GM18951 (cell line): ENCODE data around the gene DCDC2B.

Experiments used
- POLR2A ChIP-seq: IDR thresholded peaks from 4 replicates; pipeline ENCODE4 v1.6.1; 2011; ENCODE audit warnings: mild to moderate bottlenecking; ENCODE audit not compliant: insufficient read length, insufficient read depth; ENCODE audit errors: extremely low read depth
- in situ Hi-C: fragments of 300-500 bp; cut with MboI; formaldehyde crosslinking; loops from one replicate; pipeline ENCODE4 v1.12.0; 2022; ENCODE audit warnings: low sequenced_read_pairs, mixed read lengths, inconsistent platforms; ENCODE audit not compliant: unreplicated experiment

The DCDC2B gene

DNA sequence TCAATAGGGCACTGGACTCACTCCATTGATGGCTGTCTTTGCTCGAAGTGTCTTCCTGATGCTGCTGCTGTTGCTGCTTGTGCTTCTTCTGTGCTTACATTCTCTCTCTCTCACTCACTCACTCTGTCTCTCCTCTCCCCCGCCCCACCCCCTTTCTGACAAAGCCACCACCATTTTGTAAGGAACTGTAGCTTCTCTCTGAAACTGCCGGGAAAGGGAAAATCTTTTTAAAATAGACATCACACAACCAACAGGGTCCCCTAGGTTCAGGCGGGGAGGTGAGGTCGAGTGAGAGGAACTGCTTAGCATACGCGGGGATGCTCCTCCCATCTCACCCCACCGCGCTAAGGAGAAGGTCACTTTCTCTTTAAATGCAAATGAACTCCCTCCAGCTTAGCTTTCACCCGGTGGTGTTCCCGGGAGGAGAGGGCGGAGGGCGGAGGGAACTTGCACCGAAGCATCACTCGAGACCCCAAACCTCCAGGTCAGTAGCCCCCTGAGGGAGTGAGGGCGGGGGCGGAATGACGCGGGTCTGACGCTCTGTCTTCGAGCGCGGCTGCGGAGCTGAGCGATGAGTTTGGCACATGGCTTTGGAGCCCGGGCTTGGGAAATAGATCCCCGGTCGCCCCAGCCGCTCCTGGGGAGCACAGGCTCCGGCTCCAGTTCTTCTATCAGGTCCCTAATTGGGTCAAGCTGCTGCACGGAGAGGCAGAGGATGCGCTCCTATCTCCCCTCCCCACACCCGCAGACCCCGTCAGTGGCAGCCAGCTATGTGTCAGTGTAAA, 8.5 kb upstream of the DCDC2B start, which contains the start of gene CCDC28B:
Gene CCDC28B, plus strand, starts transcription at position 370 of the 785 bp plus-strand sequence. CDS start 1,341 bp downstream, outside the sequence.
- TF ChIP-seq POLR2A: peak; percentile 23
- in situ Hi-C loops: no loop called here

DNA sequence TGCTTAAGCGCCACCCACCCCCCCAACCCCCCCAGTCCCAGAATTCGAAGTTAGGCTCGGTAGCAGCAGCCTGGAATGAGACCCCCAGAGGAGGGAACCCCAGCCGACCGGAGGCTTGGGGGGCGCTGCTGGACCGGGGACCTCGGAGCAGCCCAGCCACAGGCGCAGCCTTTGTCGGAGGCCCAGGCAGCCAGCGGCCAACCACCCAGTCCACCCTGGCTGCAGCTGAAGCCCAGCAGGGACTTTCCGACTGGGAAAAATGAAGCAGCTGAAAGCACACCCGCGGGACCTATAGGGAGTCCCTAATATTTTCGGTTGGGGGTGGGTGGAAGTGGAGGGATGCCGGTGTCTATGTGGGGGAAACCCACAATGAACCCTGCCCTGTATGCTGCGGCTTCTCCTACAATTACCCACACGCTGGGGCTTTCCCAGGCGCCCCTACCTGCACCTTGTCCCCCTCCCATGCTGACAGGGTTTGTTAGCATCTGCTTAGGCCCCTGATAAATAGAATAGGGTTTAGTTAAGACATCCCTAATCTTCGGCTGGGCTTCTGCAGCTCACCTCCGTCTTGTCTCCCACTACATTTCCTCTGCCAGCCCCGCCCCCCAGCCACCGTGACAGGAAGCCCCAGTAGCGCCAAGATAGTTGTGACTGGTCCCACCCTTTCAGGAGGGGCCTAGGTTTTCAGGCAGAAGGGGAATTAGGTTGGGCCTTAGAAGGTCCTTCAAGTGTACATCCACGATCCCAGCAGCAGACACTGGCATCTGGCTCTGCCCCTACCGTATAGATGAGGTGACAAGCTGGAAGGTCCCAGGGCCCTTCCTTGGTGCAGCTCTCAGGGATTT, 7.7 kb upstream of the DCDC2B start:
- peak; percentile 26 for TF ChIP-seq POLR2A
- in situ Hi-C loops: no loop called here

DNA sequence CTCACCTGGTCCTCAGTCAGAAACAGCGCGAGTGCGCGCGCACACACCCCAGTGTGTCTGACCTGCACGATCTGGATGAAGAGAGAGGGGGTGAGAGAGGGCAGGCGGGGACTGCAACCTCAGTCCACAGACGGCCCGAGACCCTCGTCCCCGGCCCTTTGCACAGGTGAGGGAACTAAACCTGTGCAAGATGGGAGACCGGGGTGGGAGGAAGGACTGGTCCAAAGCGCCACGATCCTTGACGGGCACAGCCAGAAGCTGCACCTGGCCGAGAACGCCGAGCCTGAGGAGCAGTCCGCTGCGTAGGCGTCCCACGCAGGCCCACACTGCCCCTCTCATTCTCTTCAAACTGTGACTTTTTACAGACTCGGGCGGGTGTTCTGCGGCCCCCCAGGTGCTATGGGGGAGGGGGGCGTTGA, 3.9 kb upstream of the DCDC2B start:
- in situ Hi-C loops: no loop called here
- no peak for TF ChIP-seq POLR2A

DNA sequence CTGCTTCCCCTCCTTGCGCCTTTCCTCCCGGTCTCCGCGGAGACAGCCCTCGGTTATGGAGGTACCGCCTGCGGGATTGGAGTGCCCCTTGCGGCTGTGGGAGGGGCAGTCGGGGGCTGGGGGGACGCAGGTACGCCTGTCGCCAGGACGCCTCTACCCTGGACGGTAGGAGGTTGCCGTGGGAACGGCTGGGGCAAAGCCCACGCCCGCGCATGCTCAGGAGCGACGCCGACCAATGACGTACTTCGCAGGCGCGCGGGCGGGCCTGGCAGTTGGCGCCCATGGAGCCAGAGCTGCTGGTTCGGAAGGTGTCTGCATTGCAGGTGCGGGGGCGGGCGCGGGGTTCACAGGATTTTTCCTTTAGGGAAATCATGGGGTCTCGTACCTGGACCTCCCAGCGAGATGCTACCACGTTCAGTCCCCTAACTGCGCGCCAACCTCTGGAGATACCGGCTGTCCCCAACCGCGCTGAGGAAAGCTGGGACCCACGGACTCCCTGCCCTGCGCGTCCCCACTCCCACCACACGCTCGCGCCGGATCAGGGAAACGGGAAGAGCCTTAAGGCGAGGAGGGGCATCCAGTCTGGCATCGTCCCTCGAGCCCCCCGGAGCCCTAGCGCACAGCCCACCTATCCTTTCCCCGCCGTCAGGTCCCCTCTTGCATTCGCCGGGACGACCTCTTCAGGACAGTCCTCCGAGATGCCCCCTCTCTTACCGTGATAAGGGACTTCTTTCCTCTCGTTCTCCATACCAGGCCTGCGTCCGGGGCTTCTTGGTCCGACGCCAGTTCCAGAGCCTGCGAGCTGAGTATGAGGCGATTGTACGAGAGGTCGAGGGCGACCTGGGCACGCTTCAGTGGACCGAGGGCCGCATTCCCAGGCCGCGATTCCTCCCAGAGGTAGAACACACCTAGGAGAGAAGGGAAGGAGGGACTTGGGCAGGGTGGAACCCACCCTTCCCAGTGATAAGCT, 3.2 kb upstream of the DCDC2B start, which contains the start of gene IQCC:
Gene IQCC, plus strand, starts transcription at position 271 of the 970 bp plus-strand sequence. Its CDS starts 11 bp downstream, at position 282.
- peak; percentile 85 for TF ChIP-seq POLR2A

DNA sequence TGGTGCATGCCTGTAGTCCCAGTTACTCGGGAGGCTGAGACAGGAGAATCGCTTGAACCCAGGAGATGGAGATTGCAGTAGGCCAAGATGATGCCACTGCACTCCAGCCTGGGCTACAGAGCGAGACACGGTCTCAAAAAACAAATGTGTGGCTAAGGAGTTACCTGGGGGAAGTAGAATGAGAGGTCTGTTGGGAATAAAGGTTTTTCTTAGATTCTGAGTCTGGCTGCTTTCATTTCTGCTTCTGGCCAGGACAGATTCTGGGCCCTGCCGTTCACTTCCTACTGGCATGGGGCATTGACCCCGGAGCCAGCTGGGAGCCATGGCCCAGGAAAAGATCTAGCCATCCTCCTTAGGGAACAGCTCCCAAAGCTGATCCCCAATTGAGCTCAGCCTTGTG, 420 bp upstream of the DCDC2B start:
- peak; percentile 13 for TF ChIP-seq POLR2A
- in situ Hi-C loops: no loop called here

More for the DNA sequence above, 3.2 kb upstream of the DCDC2B start, which contains the start of gene IQCC:
- in situ Hi-C loops: no loop called here

DNA sequence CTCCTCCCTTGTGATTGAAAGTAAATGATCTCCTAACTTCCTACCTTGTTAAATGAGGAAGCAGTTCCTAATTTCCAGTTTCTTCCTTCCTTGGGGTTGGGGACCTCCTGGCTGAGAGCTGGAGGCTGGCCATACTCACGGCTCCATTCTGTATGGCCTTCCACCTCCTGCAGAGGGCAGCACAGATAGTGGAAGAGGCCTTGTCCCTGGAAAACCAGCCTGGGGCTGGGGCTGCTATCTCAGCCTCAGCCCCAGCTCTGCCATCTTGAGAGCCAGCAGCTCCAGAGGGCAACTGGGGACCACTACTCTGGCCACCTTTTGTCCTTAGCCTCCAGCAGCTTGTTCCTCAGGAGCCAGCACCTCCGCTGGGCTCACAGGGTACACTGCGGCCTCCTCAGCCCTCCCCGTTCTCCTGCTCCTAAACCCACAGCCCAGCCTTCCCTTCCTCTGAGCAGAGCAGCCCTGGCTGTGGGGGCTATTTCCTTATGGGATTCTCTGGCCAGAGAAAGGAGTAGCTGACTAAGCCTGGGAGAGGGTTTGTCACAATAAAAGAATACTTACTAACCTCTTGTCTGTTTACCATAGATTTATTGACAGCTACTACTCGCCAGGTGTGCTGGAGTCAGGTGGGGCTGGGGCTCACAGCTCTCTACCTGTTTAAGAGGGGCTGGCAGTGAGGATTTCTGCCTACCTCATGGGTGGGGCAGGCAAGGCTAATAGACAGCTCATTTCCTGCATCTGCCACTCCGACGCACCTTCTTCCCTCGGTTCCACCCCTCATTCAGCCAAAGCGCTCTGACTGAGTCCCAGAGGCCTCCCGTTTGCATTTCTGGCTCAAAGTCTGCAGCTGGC, 7.0 kb downstream of the DCDC2B start:
- TF ChIP-seq POLR2A: no peak
- in situ Hi-C loops: no loop called here

DNA sequence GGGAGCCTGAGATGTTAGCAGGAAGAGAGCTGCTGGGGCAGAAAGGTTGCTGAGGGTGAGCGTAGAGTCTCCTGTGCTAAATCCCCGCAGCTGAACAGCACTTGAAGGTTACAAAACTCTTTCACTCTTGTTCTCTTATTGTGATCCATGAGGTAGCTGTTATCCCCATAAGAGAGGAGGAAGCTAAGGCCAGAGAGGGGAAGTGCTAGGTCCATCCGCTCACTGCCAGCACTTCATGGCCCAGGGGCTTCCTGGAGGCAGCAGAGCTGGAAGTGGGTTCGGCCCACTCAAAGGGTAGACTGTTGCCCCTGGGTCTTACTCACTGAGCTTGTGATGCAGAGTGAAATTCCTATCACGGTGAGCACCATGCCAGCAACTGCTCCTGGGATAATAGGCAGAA, 7.7 kb downstream of the DCDC2B start:
- in situ Hi-C loops: no loop called here
- TF ChIP-seq POLR2A: no peak

DNA sequence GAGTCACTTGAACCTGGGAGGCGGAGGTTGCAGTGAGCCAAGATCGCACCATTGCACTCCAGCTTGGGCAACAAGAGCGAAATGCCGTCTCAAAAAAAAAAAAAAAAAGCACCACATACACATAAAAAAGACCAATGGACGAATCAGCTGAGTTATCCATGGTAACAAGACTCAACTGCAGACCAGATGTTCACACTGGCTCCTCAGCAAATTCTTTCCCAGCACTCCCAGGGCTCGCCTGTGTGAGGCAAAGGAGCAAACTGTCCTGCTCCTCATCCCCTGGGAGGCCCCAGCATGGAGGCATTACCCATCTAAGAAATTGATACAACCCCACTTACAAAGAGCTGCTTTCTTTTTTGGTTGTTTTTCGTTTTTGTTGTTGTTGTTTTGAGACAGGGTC, 10.1 kb downstream of the DCDC2B start:
- no peak for TF ChIP-seq POLR2A
- in situ Hi-C loops: no loop called here

DNA sequence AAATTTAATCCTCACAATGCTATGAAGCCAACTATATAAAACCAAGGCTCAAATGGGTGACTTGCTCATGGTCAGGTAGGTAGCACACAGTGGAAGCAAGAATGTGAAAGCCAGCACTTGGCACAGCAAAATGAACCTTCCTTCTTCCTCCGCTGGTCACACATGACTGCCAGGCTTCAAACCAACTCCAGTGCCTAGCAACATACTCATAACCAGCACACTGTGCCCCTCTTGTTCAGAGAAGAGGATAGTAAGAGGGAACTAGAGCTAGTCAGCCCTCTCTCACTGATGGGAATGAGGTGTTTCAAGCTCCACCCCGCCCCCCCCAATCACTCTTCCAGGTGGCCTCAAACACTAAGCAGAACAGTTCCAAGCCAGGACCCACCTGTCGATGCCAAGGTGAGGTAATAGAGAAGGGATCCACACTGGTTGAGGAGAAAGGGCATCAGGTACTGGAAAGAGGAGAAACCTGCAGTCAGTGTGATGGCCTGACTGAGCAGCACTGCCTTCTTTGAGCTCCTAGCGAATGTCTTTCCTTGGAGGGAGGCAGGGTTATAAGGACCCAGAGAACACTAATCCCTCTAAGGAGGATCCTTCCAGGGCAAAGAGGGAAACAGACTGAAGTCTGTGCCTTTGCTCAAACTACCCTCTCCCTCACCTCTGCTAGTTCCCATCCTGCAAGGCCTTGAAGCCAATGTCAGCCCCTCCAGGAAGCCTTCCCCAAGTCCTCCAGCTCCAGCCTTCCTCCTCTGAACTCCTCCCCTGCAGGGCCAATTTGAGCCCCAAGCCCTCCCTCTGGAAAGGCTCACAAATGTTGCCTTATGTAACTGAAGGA, 12.1 kb downstream of the DCDC2B start:
- in situ Hi-C loops: no loop called here

DNA sequence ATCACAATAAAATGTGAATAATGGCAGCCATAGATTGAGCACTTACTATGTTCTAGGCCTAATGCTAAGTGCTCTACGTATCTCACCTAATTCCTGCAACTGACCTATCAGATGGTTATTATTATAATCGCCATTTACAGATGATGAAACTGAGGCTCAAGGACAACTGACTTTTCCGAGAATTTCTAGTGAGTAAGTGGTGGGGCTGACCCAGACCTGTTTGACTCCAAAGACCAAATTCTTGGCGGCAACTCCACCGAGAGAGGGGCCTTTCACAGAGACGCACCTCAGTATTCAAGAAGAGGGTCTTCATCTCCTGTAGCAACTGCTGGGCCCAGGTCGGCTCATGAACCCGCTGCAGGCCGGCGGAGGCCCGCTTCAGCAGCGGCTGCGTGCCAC, 12.7 kb downstream of the DCDC2B start:
- in situ Hi-C loops: no loop called here
- TF ChIP-seq POLR2A: no peak

More for the DNA sequence above, 12.1 kb downstream of the DCDC2B start:
- TF ChIP-seq POLR2A: no peak
